Ureter (tissue), 1 donor: ENCODE results near the gene UBR7. TPM values are rescaled to one million over a fixed set of nuclear protein-coding genes. Genes with fewer than 3 reads are reported as not detected.

ENCODE experiments used
- DNase-seq: peaks from one replicate; pipeline ENCODE4 v3.0.0-alpha.2; 2020; ENCODE audit warnings: low spot score
- total RNA-seq: library from RNA; stranded (reverse); gene quantifications from one replicate; pipeline ENCODE4 v1.2.4, GENCODE V29; 2023
- donor health status: DM: yes; HTN: yes; CAD: no.

The UBR7 gene
- total RNA-seq, 1 donor from 2014 or later: 19.1 TPM

- DNase-seq: no peak
Observed at GRCh38 chr14:93246534-93246933, 39.5 kb downstream of the UBR7 start.

- no peak for DNase-seq
Observed at GRCh38 chr14:93249128-93249831, 42.2 kb downstream of the UBR7 start.

DNA sequence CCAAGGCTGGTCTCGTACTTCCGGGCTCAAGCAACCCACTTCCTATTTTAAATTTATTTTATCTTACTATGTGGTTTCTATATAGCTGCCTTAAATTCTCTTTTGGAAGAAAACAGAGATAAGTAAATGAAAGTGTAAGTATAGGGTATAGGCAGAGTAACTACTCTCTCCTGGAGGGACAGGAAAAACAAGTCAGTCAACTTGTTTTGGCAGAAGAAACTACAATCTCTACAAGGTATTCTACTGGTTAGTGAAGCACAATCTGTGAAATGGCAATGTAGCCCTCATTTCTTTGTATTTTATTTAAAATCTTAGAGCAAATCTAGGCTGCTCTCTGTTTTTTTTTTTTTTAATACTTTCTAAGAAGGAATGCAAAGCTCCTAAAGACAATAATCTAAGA is 55.4 kb downstream of the UBR7 start:
- no peak for DNase-seq

DNA sequence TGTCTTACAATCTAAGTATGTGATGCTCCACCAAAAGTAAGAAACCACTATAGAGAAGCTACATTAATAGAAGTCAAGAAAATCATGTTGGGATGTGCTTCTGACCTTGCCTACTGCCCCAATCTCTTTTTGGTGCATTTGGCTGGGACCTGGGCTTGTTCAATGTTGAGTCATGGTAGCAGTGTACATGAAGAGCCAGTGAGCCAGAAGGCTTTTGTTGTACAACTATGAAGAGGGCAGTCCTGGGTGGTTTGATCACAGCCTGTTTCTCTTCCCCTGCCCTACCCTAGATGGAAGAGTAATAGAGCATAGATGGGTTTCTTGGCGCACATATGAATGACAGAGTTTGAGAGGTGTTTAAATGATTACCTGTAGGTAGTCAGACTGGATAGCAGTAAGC is 56.4 kb downstream of the UBR7 start:
- DNase-seq: no peak

- no peak for DNase-seq
Observed at GRCh38 chr14:93266127-93266526, 59.1 kb downstream of the UBR7 start.

GRCh38 chr14:93267149-93267711 is 60.2 kb downstream of the UBR7 start:
- DNase-seq: no peak

GRCh38 chr14:93268406-93268805 is 61.4 kb downstream of the UBR7 start:
- no peak for DNase-seq

GRCh38 chr14:93269341-93270068 is 62.4 kb downstream of the UBR7 start:
- DNase-seq: no peak

GRCh38 chr14:93271111-93271510 is 64.1 kb downstream of the UBR7 start:
- no peak for DNase-seq

DNA sequence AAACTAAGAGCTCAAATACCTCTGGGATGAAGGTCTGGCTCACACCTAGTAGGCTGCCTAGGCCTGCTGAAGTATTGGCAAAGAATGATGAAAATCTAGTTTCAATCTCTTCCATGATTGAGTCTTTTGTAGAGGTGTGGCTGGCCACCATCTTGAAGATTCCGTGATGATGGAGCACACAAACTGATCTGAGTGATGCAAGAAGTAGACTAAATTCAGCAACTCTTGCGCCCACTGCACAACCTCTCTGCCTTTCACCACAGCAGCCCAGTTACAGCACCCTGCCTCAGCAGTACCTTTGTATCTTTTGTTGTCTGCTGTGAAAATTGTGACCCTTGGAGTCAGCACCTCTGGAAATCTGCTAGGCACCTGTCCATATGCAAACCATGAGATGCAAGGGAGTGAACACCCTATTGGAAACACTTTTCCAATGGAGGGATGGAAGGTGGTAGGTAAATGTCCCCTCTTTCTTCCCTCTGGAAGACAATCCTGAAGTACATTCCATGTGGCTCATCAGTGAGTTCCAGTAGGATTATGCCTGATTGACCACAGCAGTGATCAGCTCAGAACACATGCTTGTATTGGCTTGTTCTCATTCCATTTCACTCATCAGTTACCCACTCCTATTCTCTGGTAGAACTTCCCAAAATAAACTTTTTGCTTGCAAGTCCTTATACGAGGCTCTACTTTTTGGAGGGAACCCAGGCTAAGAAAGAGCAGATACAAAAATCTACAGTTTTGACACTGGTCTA is 67.2 kb downstream of the UBR7 start:
- no peak for DNase-seq

- DNase-seq: no peak
Observed at GRCh38 chr14:93276031-93276716, 69.1 kb downstream of the UBR7 start.

Other genes starting within 250 kb of the UBR7 start
- gene ITPK1, start 91.3 kb upstream of the UBR7 start, total RNA-seq: 70.4 TPM
- gene MOAP1, start 22.4 kb upstream of the UBR7 start, total RNA-seq: 23.2 TPM
- gene LYSET, start 21.9 kb upstream of the UBR7 start, total RNA-seq: 22.1 TPM
- gene GON7, start 191 bp upstream of the UBR7 start, total RNA-seq: 9.6 TPM
- gene BTBD7, start 125.8 kb downstream of the UBR7 start, total RNA-seq: 54.3 TPM
- gene COX8C, start 139.9 kb downstream of the UBR7 start, total RNA-seq: not detected
- not detected for gene UNC79, start 223.7 kb downstream of the UBR7 start, total RNA-seq